ENCODE measurements around the gene DUSP9. TPM values are rescaled to one million over a fixed set of nuclear protein-coding genes. Genes with fewer than 3 reads are reported as not detected.

Gene DUSP9
- total and polyA plus RNA-seq, 12 donors: 0.03 to 0.09 TPM; not detected in 10

DNA sequence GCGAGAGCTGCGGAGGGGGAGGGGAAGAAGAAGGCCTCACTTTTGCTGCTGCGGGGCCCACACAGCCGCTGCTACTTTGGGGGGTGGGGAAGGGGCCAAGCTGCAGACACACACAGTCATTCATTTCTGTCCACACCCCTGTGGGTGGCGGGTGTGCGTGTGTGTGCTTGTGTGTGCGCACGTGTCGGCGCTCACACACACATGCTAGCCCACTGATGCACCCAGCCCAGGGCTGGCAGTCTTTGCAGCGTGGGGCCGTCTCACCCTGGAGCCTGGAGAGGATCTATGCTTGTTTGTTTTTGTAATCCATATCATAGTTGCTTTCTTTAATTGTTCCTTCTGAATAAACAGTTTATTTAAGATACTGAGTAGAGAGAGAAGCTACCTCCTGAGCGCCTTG, 4.0 kb downstream of the DUSP9 start:
- 92 to 95% methylated on average over 8 to 13 of the region's 13 CpGs for WGBS, 2 donors
- Histone ChIP-seq H3K9me3 (peaks cover 0 to 16% (median 0%) of the 10 kb centered on the region in 11 donors), H3K4me1 (peaks cover 0 to 11% (median 3%) of the 10 kb centered on the region in 9 donors), H3K27ac (no peak overlapping the region), H3K4me3 (no peak overlapping the region), H3K36me3 (no peaks in the 10 kb centered on the region), H3K27me3 (peaks cover 0 to 40% (median 27%) of the 10 kb centered on the region in 7 donors)
- DNase-seq: no peak
- TF ChIP-seq, protein P1, sequence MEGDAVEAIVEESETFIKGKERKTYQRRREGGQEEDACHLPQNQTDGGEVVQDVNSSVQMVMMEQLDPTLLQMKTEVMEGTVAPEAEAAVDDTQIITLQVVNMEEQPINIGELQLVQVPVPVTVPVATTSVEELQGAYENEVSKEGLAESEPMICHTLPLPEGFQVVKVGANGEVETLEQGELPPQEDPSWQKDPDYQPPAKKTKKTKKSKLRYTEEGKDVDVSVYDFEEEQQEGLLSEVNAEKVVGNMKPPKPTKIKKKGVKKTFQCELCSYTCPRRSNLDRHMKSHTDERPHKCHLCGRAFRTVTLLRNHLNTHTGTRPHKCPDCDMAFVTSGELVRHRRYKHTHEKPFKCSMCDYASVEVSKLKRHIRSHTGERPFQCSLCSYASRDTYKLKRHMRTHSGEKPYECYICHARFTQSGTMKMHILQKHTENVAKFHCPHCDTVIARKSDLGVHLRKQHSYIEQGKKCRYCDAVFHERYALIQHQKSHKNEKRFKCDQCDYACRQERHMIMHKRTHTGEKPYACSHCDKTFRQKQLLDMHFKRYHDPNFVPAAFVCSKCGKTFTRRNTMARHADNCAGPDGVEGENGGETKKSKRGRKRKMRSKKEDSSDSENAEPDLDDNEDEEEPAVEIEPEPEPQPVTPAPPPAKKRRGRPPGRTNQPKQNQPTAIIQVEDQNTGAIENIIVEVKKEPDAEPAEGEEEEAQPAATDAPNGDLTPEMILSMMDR (IDR thresholded peaks at IDR 0.05): no peak
- no peak for ATAC-seq
- intact Hi-C loops (cut with DNase I): loop anchor here in 3 of 10 donors (1.0 to 10.0 kb wide), 4 partner anchors 37 to 1194 kb away; no protein-coding TSS in a partner anchor

DNA sequence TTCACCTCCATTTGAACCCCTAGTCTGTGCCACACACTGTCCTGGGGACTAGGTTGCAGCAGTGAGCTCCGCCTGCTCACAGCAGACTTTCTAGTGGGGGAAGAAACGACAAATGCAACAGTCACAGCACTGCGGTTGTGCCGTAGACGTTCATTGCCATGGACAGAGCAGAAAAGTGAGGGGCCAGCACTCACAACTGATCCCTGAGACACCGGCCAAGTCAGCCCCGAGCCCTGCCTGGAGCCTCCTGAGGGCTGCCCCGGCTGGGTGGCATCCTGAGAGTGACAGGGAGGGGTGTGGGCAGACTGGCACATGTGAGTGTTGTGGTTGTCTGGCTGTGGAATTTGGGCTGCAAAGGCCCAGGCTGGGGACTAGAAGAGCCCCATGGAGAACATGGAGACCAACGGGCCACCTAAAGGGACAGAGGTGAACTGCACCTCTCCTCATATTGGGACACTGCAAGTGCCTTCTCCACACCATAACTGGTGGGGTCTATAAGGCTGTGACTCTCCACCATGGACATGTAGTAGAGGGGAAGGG, 4.6 kb downstream of the DUSP9 start:
- TF ChIP-seq, protein P1 (IDR thresholded peaks at IDR 0.05): peak in 4 of 9 donors; percentile 3 to 35 (median 17)
- H3K4me1 ChIP-seq: peaks cover 0 to 11% (median 3%) of the 10 kb centered on the region in 9 donors
- peaks cover 0 to 34% (median 20%) of the 10 kb centered on the region in 7 donors for H3K27me3 ChIP-seq
- H3K4me3 ChIP-seq: no peak overlapping the region
- intact Hi-C loops (cut with DNase I): loop anchor here in 3 of 10 donors (1.0 to 10.0 kb wide), 4 partner anchors 37 to 1193 kb away; no protein-coding TSS in a partner anchor
- ATAC-seq: no peak
- WGBS, 2 donors: 80 to 83% methylated on average over 9 of the region's 9 CpGs
- no peak for DNase-seq
- no peaks in the 10 kb centered on the region for H3K36me3 ChIP-seq
- H3K9me3 ChIP-seq: peaks cover 0 to 16% (median 0%) of the 10 kb centered on the region in 11 donors
- H3K27ac ChIP-seq: no peak overlapping the region

DNA sequence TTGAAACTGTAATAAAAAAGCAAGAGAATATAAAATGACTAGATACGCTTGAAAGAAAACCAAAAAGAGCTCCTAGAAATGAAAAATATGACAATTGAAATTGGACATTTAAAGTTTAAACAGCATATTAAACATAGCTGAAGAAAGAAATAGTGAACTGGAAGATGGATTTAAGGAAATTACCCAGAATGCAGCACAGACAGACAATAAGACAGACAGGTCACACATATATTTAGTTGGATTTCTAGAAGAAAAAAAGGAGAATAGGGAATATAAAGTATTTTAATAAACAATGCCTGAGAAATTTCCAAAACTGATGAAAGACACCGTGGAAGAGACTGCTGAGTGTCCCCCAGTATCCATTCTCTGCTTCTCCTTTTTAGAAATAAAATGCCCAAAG, 6.6 kb downstream of the DUSP9 start:
- H3K9me3 ChIP-seq: peaks cover 0 to 16% (median 0%) of the 10 kb centered on the region in 11 donors
- DNase-seq: no peak
- no peak for ATAC-seq
- no peak overlapping the region for H3K4me3 ChIP-seq
- TF ChIP-seq, protein P1 (IDR thresholded peaks at IDR 0.05): no peak
- H3K27ac ChIP-seq: no peak overlapping the region
- WGBS, 2 donors: 92 to 93% methylated on average over 2 of the region's 2 CpGs
- no peaks in the 10 kb centered on the region for H3K4me1 ChIP-seq
- H3K36me3 ChIP-seq: no peaks in the 10 kb centered on the region
- intact Hi-C loops (cut with DNase I): loop anchor here in 3 of 10 donors (5.0 to 10.0 kb wide), 3 partner anchors 49 to 1191 kb away; no protein-coding TSS in a partner anchor
- peaks cover 0 to 23% (median 7%) of the 10 kb centered on the region in 7 donors for H3K27me3 ChIP-seq

DNA sequence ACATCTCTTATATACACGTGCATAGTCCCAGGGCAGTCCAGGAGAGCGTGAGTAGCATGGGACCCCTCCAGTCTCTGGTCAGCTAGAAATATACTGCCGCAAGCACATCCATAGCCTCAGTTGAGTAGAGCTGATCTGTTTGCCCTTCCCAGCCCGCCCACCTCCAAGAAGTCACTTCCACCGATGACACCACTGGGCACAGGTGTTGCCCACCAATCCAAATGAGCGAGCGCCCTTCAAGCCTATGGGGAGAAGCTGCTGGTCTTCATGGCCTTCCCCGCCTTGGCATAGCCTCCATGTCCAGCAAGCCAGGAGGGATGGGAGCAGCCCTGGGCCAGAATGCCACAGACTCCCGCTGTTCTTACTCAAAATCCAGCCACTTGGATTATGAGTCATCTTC, 10.2 kb downstream of the DUSP9 start:
- Histone ChIP-seq H3K27me3 (peaks cover 0 to 48% (median 3%) of the 10 kb centered on the region in 7 donors), H3K4me3 (no peak overlapping the region), H3K4me1 (no peaks in the 10 kb centered on the region), H3K36me3 (no peaks in the 10 kb centered on the region), H3K27ac (no peak overlapping the region), H3K9me3 (peaks cover 0 to 22% (median 0%) of the 10 kb centered on the region in 11 donors)
- intact Hi-C loops (cut with DNase I): loop anchor here in 2 of 10 donors (10.0 kb wide), 2 partner anchors 52 to 1188 kb away; no protein-coding TSS in a partner anchor
- no peak for DNase-seq
- TF ChIP-seq, protein P1 (IDR thresholded peaks at IDR 0.05): no peak
- 92% methylated on average over 9 of the region's 9 CpGs for WGBS, 2 donors
- no peak for ATAC-seq

Data from heart right ventricle (tissue), 16 donors.